Transverse colon (tissue), 4 donors: ENCODE results near the gene ZC3H18. TPM values are rescaled to one million over a fixed set of nuclear protein-coding genes. Genes with fewer than 3 reads are reported as not detected.

Source experiments
- DNase-seq: peaks from one replicate; pipeline ENCODE4 v3.0.0-alpha.2; 2019
- H3K27ac ChIP-seq, 4 donors: fragments of 200-600 bp; sonication (generic); 2 replicates each; pipeline ENCODE4 v1.5.1; 2016 to 2018; ENCODE audit warnings: inconsistent platforms in 4 of 4
- H3K27me3 ChIP-seq: fragments of 200-600 bp; sonication (generic); 2 replicates; pipeline ENCODE4 v1.5.1; 2017; ENCODE audit warnings: inconsistent platforms
- H3K36me3 ChIP-seq, 4 donors: fragments of 200-600 bp; sonication (generic); 2 replicates each; pipeline ENCODE4 v1.5.1; 2017 to 2019; ENCODE audit warnings: inconsistent platforms in 4 of 4
- H3K4me1 ChIP-seq, 4 donors: fragments of 200-600 bp; sonication (generic); 2 replicates each; pipeline ENCODE4 v1.5.1; 2017 to 2020; ENCODE audit warnings: inconsistent platforms in 4 of 4
- H3K4me3 ChIP-seq, 4 donors: fragments of 200-600 bp; sonication (generic); 1 replicate in 1 of 4; 2 replicates in 3 of 4; pipeline versions ENCODE4 v1.5.1 to v1.6.1; 2017 to 2019; ENCODE audit warnings: inconsistent platforms in 4 of 4
- H3K9me3 ChIP-seq, 2 donors: fragments of 200-600 bp; sonication (generic); 2 replicates each; pipeline ENCODE4 v1.5.1; 2017 to 2019; ENCODE audit warnings: inconsistent platforms in 2 of 2
- EP300 ChIP-seq: sonication (generic); formaldehyde crosslinking; IDR thresholded peaks from one replicate; pipeline ENCODE4 v1.6.1; 2017; ENCODE audit warnings: antibody characterized with exemption, low read depth
- POLR2A ChIP-seq: fragments of 450-650 bp; IDR thresholded peaks from one replicate; pipeline ENCODE4 v1.6.1; 2016; ENCODE audit warnings: antibody characterized with exemption, mild to moderate bottlenecking, moderate library complexity
- POLR2AphosphoS5 ChIP-seq, 3 donors: sonication (generic); formaldehyde crosslinking; IDR thresholded peaks; one replicate each; pipeline ENCODE4 v1.6.1; 2016; ENCODE audit warnings: antibody characterized with exemption in 3 of 3
- WGBS, 2 donors: methylation state at CpG; one replicate each; pipeline ENCODE4 v1.1.5; 2018; ENCODE audit warnings: low coverage in 1 of 2; 5-methylcytosine and 5-hydroxymethylcytosine counted together
- in situ Hi-C, 4 donors: fragments of 200-750 bp; cut with MboI; loops; one replicate each; pipeline versions ENCODE4 v1.15.0 to v1.15.1; 2017; ENCODE audit warnings: low sequenced_read_pairs in 3 of 4, low pct_ligation_motif_present in 1 of 4, low pct_unique_long_range_greater_than_20kb in 1 of 4
- intact Hi-C: fragments of 100-400 bp; cut with DNase I; formaldehyde crosslinking; loops from one replicate; pipeline ENCODE4 v1.15.1; 2023; ENCODE audit warnings: low total_unique reads
- total RNA-seq, 4 donors: library from RNA; depleted of rRNA; stranded (reverse); fragments of >200 nt; gene quantifications; one replicate each; pipeline ENCODE4 v1.1.0, GENCODE V29; 2016
- TF ChIP-seq, protein P1 (sequence below), 5 experiments: fragments of 200-600 bp in 3 of 5; fragments of 450-650 bp in 2 of 5; sonication (generic) in 3 of 5; IDR thresholded peaks; 1 replicate in 2 of 5; 2 replicates in 3 of 5; pipeline ENCODE4 v1.5.1; 2016 to 2017; ENCODE audit warnings: antibody characterized with exemption in 5 of 5, inconsistent platforms in 3 of 5, mild to moderate bottlenecking in 2 of 5, moderate library complexity in 1 of 5

ZC3H18 gene
- total RNA-seq, 4 donors from 2014 or later = 17.9 to 50.5 (median 25.5) TPM

DNA sequence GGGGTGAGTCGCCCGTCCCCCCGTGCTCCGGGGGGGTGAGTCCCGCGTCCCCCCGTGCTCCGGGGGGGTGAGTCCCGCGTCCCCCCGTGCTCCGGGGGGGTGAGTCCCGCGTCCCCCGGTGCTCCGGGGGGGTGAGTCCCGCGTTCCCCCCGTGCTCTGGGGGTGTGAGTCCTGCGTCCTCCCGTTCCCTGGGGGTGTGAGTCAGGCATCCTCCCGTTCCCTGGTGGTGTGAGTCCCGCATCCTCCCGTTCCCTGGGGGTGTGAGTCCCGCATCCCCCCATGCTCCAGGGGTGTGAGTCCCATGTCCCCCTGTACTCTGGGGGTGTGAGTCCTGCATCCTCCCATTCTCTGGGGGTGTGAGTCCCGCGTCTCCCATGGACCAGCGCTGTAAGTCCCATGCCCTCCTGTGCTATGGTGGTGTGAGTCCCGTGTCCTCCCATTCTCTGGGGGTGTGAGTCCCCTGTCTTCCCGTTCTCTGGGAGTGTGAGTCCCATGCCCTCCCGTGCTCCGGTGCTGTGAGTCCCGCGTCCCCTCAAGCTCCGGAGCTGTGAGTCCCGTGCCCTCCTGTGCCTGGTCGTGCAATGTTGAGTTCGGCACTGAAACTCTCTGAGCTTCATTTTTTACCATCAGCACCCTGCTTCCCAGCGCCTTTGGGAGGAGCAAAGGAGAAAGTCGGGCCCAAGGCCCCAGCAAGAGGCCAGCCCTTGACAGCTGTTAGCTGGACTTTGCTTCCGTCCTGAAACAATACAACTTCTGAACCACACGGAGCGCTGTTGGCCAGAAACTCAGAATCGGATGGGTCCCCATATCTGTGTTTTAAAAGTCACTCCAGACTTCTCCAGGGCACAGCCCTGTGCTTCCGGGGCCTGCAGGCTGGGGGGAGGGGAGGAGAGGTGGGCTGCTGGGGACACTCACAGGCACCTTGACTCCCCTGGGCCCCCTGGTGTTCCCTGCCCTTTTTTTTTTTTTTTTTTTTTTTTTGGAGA, 11.5 kb upstream of the ZC3H18 start:
- H3K4me1 ChIP-seq = peaks cover 0 to 12% (median 8%) of the 10 kb centered on the region in 4 donors
- in situ Hi-C loops = loop anchor here in 1 of 4 donors (25.0 kb wide), 1 partner anchor 121 kb away; no protein-coding TSS in a partner anchor
- TF ChIP-seq POLR2A = no peak
- TF ChIP-seq, protein P1, sequence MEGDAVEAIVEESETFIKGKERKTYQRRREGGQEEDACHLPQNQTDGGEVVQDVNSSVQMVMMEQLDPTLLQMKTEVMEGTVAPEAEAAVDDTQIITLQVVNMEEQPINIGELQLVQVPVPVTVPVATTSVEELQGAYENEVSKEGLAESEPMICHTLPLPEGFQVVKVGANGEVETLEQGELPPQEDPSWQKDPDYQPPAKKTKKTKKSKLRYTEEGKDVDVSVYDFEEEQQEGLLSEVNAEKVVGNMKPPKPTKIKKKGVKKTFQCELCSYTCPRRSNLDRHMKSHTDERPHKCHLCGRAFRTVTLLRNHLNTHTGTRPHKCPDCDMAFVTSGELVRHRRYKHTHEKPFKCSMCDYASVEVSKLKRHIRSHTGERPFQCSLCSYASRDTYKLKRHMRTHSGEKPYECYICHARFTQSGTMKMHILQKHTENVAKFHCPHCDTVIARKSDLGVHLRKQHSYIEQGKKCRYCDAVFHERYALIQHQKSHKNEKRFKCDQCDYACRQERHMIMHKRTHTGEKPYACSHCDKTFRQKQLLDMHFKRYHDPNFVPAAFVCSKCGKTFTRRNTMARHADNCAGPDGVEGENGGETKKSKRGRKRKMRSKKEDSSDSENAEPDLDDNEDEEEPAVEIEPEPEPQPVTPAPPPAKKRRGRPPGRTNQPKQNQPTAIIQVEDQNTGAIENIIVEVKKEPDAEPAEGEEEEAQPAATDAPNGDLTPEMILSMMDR (IDR thresholded peaks at IDR 0.05) = peak; percentile 35 to 72 (median 53)
- no peak for TF ChIP-seq EP300
- TF ChIP-seq POLR2AphosphoS5 (IDR thresholded peaks at IDR 0.05) = peak in 2 of 3 donors; percentile 59 to 68
- DNase-seq = peak; percentile 89
- 39 to 40% methylated on average over 4 to 24 of the region's 45 CpGs for WGBS, 2 donors
- H3K36me3 ChIP-seq = no peaks in the 10 kb centered on the region
- H3K9me3 ChIP-seq = no peaks in the 10 kb centered on the region
- intact Hi-C loops = no loop called here
- no peak overlapping the region for H3K4me3 ChIP-seq
- H3K27ac ChIP-seq = no peak overlapping the region
- H3K27me3 ChIP-seq = peaks cover 28% of the 10 kb centered on the region

DNA sequence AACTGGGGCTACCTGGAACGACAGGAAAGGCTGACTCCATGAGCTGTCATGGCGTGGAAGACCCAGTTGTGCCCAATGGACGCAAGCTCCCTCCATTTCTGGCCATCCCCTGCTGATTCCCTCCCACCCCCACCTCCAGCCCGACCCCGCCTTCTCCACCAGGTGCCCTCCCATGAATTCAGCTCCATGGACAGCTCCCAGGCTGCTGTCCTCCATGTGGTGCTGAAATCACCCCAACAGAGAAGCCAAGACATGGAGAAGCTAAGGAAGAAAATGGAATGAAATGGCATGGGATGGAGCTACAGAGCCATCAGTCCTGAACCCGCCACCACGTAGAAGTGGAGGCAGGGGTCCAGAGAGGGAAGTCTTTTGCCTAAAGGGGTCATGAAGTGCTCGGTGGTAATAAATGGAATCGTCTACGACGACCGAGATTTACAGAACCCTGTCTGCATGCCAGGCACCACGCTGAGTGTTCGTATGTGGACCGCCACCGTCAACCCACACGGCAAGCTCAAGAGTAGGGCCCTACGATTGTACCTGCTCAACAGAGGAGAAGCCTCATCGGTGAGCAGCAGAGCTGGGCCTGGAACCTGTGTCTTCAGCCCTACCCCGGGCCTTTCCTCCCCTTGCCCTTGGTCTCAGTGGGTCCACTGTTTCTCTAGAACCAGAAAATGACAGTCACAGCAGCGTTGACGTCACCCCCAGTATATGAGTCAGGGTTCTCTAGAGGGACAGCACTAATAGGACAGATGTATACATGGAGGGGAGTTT, 9.3 kb upstream of the ZC3H18 start:
- no peak overlapping the region for H3K27ac ChIP-seq
- H3K27me3 ChIP-seq = peaks cover 17% of the 10 kb centered on the region
- intact Hi-C loops = loop anchor here (5.0 kb wide), 1 partner anchor 119 kb away; no protein-coding TSS in a partner anchor
- H3K36me3 ChIP-seq = no peaks in the 10 kb centered on the region
- no peak for DNase-seq
- H3K4me1 ChIP-seq = peaks cover 0 to 12% (median 8%) of the 10 kb centered on the region in 4 donors
- in situ Hi-C loops = loop anchor here in 1 of 4 donors (25.0 kb wide), 1 partner anchor 124 kb away; no protein-coding TSS in a partner anchor
- no peaks in the 10 kb centered on the region for H3K9me3 ChIP-seq
- H3K4me3 ChIP-seq = no peak overlapping the region
- TF ChIP-seq POLR2AphosphoS5 (IDR thresholded peaks at IDR 0.05) (no peak), POLR2A (no peak), EP300 (no peak)
- TF ChIP-seq, protein P1 (IDR thresholded peaks at IDR 0.05) = no peak
- WGBS, 2 donors = 32 to 55% methylated on average over 3 to 22 of the region's 22 CpGs

DNA sequence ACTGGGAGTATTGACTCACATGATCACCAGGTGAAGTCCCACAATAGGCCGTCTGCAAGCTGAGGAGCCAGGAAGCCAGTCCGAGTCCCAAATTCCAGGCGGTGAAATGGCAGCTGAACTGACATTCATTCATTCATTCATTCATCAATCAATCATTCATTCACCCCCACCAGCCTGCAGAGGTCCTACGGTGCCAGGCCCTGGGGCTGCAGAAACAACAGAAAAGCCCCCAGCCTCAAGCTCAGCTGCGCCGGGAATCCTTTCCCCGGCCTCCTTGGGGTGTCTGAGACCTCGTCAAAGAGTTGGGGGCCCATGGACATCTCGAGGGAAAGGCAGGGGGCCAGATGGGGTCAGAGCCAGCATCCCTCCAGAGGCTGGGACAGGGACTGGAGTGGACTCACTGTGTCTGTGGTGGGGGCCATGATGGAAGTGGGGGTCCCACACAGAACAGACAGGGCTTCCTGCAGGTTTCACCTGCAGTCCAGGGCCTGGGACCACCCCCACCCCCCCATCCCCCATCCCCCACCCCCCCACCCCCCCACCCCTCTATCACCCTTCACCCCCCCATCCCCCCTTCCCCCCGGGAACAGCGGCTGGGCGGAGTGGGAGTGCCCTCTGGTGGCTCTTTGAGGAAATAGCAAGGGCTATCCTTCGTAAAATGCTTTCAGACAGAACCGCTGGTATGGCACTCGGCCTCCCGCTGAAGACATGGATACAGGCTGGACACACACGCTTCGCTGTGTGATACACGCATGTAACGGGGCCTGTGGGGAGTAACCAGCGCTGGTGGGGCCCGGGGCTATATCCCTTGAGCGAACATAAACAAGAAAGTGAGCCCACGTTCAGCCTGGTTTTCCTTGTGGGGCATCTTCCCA, 8.5 kb upstream of the ZC3H18 start:
- in situ Hi-C loops (loop anchor here in 1 of 4 donors (25.0 kb wide), 1 partner anchor 124 kb away; no protein-coding TSS in a partner anchor), intact Hi-C loops (loop anchor here (5.0 kb wide), 1 partner anchor 119 kb away; no protein-coding TSS in a partner anchor)
- peak; percentile 37 for DNase-seq
- Histone ChIP-seq H3K36me3 (no peaks in the 10 kb centered on the region), H3K27me3 (peaks cover 17% of the 10 kb centered on the region), H3K4me1 (peaks cover 0 to 12% (median 8%) of the 10 kb centered on the region in 4 donors), H3K4me3 (peak overlapping the region in 2 of 4 donors; percentile 5 to 25), H3K9me3 (no peaks in the 10 kb centered on the region), H3K27ac (no peak overlapping the region)
- WGBS, 2 donors = 0 to 26% methylated on average over 1 to 20 of the region's 24 CpGs
- TF ChIP-seq, protein P1 (IDR thresholded peaks at IDR 0.05) = peak; percentile 50 to 72 (median 61)
- no peak for TF ChIP-seq POLR2AphosphoS5 (IDR thresholded peaks at IDR 0.05)
- no peak for TF ChIP-seq EP300
- TF ChIP-seq POLR2A = no peak
